ENCODE data around the gene KIAA0930.
A peak's percentile ranks its signal among the peaks of the same experiment; 100 is the strongest.

KIAA0930 gene

DNA sequence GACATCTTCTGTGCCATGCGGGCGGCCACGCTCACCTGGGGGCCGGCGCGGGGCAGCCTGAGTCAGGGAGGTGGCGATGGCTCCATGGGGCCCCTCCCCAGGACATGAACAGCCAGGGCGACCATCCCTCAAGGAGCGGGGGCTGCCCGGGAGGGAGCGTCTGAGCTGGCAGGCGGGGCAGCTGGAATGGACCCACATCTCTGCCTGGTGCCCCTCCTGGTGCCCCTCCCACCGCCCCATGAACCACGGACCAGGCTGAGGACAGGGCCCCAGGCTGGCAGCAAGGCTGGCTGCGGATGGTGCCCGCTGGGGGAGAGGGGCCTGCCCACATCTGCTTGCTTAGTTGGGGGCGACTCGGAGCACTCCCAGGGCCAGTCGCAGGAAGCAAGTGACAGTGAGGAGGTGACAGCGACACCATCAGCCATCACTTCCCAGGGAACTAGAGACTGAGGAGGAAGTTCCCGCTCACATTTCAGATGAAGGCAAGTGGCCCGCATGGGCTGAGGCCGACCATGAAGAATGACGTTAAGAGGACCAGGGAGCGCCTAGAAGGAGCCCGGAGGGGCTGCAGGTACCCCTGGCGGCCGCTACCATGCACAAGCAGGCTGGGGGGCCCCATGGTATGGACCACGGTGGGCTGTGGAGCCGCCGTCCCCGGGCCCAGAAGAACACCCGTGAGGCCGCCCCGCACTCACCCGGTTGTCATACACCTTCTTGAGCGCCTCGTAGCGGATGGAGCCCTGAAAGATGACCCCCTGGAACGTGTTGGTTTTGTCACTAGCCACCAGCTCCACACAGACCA lies 37.3 kb downstream of the KIAA0930 start:
- no peak for DNase-seq (ENCODE audit: low read depth)
- H3K4me3 ChIP-seq (ENCODE audit: low read depth, low read length): no peak overlapping the region
- TF ChIP-seq, protein P1, sequence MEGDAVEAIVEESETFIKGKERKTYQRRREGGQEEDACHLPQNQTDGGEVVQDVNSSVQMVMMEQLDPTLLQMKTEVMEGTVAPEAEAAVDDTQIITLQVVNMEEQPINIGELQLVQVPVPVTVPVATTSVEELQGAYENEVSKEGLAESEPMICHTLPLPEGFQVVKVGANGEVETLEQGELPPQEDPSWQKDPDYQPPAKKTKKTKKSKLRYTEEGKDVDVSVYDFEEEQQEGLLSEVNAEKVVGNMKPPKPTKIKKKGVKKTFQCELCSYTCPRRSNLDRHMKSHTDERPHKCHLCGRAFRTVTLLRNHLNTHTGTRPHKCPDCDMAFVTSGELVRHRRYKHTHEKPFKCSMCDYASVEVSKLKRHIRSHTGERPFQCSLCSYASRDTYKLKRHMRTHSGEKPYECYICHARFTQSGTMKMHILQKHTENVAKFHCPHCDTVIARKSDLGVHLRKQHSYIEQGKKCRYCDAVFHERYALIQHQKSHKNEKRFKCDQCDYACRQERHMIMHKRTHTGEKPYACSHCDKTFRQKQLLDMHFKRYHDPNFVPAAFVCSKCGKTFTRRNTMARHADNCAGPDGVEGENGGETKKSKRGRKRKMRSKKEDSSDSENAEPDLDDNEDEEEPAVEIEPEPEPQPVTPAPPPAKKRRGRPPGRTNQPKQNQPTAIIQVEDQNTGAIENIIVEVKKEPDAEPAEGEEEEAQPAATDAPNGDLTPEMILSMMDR (conservative IDR thresholded peaks at IDR 0.05; ENCODE audit: low read depth, low read length): no peak

DNA sequence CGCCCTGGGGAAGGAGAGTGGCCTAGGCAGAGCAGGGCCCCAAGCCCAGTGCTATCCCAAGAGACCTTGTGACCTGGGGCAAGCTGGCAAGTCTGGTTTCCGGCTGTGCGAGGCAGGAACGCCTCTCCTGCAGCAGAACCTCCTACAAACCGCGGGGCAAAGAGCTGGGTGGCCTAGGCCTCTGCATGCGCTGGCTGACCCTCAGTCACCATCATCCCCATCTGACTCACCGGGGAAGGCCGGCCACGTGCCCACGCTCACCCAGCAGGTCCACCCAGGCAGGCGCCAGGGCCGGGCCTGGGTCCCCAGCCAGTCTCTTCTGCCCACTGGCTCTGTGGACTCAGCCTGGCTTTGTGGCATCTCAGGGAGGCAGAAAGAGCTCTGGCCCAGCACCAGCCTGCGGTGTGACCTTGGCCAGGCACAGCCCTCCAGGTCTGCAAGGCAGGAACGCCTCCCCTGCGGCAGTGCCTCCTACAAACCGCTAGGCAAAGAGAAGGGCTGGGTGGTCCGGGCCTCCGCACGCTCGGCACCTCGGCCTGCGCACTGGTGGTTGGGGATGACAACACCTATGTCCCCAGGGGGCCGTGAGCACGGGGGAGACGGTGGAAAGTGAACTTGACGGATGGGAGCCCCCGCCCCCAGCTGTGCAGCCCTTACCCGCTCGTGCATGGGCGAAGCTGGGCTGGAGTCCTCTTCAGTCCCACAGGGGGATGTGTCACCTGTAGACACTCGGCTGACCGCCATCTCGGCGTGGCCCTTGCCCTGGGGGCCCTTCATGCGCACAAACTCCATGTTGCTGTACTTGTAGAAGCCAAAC lies 38.2 kb downstream of the KIAA0930 start:
- TF ChIP-seq, protein P1 (conservative IDR thresholded peaks at IDR 0.05; ENCODE audit: low read depth, low read length): no peak
- DNase-seq (ENCODE audit: low read depth): no peak
- no peak overlapping the region for H3K4me3 ChIP-seq (ENCODE audit: low read depth, low read length)

DNA sequence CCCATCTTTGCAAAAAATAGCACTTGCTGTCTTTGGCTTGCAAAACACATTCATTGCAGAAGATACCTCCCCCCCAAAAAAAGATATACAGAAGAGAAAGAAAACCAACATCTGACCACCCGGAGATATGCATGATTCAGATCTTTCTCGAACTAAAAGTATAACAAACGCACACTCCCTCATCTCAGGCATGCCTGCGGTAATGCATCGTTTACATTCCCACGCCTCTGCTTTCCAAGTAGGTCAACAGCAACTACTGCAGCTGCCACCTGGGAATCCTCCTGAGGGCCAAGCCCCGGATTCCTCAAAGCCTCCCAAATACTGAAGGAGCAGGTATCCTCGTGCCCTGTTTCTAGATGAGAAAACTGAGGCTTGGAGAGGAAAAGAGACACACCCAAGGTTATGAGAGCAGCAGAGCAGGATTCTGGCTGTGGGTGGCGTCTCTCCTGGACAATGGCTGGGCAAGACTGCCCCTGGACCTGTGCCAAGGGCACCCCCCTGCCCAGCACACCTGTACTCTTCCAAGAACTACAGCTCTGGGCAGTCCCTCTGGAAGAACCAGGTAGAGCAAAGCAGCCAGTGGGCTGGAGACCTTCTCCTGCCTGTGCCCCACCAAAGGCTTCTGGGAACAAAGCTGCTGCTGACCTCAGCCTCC lies 38.9 kb downstream of the KIAA0930 start:
- TF ChIP-seq, protein P1 (conservative IDR thresholded peaks at IDR 0.05; ENCODE audit: low read depth, low read length): no peak
- DNase-seq (ENCODE audit: low read depth): peak; percentile 99
- H3K4me3 ChIP-seq (ENCODE audit: low read depth, low read length): no peak overlapping the region

DNA sequence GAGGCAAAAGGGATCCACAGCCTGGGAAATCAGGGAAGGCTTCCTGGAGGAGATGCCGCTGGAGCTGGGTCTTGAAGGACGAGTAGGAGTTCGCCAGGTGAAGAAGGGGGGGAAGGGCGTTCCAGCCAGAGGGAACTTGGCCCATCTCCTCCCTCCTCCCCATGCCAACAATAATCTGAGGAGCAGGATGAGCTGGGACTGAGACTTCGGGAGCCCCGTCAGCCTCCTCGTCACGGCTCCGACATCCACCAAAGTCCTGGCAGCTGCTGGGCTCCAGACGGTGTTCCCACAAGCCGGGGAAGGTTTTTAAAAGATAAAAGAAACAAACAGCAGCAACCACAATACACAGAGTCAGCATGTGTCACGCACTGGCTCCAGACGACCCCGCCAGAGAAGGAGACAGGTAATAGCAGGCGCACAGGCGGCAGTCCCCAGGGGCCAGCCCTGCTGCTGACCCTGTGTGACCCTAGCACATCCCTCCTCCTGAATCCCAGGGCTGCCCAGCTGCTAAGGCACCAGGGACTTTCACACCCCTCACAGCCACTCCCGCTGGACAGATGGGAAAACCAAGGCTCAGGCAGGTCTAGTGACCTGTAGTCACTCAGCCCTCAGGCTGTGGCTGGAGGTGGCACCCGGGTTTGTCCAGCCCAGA lies 39.7 kb downstream of the KIAA0930 start:
- TF ChIP-seq, protein P1 (conservative IDR thresholded peaks at IDR 0.05; ENCODE audit: low read depth, low read length): no peak
- peak; percentile 84 for DNase-seq (ENCODE audit: low read depth)
- no peak overlapping the region for H3K4me3 ChIP-seq (ENCODE audit: low read depth, low read length)

DNA sequence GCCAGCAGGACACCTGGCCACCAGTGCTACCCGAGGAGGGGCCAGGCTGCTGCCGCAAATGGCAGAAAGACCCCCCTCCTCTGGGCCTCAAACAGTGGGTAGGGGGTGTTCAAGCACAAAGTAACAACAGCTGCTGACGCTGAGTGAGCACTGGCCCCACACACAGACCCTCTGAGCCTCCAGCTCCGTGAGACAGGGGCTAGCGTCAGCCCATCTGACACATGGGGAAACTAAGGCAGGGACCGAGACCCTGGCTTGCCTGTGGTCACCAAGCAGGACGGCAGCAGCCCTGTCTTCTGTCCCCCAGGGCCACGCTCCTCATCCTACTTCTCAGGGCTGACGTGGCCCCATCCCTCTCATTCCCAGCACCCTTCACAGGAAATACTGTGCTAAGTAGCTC lies 40.5 kb downstream of the KIAA0930 start:
- DNase-seq (ENCODE audit: low read depth): no peak
- TF ChIP-seq, protein P1 (conservative IDR thresholded peaks at IDR 0.05; ENCODE audit: low read depth, low read length): no peak
- no peak overlapping the region for H3K4me3 ChIP-seq (ENCODE audit: low read depth, low read length)

DNA sequence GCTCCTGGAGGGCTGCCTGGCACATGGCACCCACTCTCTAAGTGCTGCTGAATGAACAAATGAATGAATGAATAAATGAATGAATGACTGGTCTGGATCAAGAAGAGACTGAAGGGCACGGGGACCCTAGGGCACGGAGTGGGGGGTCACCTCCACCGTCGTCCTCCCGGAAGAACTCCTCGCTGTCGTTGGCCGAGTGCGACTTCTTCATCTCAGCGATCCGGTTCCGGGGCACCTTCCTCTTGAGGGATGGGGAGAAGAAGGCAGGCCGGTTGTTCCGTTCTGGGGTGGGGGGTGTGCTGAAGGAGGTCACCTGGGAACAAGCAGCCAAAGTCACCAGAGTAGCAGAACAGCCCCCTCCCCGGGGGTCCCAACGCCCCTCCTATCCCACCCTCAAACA lies 41.0 kb downstream of the KIAA0930 start:
- DNase-seq (ENCODE audit: low read depth): no peak
- no peak overlapping the region for H3K4me3 ChIP-seq (ENCODE audit: low read depth, low read length)
- TF ChIP-seq, protein P1 (conservative IDR thresholded peaks at IDR 0.05; ENCODE audit: low read depth, low read length): no peak

All from choroid plexus epithelial cell (primary cell).